Osteocyte (in vitro differentiated cells): ENCODE measurements around the gene KCNQ5. TPM values are rescaled to one million over a fixed set of nuclear protein-coding genes. Genes with fewer than 3 reads are reported as not detected.

Experiments used
- DNase-seq: peaks from one replicate; pipeline ENCODE4 v3.0.0; 2021; ENCODE audit warnings: mixed read lengths; ENCODE audit not compliant: unreplicated experiment; ENCODE audit errors: extremely low spot score
- H3K27ac Mint-ChIP-seq: one replicate; pipeline ENCODE4 v1.8.0; 2021; ENCODE audit warnings: mild to moderate bottlenecking, mixed read lengths; ENCODE audit not compliant: unreplicated experiment
- H3K27me3 Mint-ChIP-seq: one replicate; pipeline ENCODE4 v1.8.0; 2021; ENCODE audit warnings: mixed read lengths; ENCODE audit not compliant: unreplicated experiment
- H3K36me3 Mint-ChIP-seq: one replicate; pipeline ENCODE4 v1.8.0; 2021; ENCODE audit warnings: mixed read lengths; ENCODE audit not compliant: unreplicated experiment
- H3K4me1 Mint-ChIP-seq: one replicate; pipeline ENCODE4 v1.8.0; 2021; ENCODE audit warnings: mixed read lengths; ENCODE audit not compliant: unreplicated experiment
- H3K4me3 Mint-ChIP-seq: one replicate; pipeline ENCODE4 v1.8.0; 2021; ENCODE audit warnings: mild to moderate bottlenecking, moderate library complexity, mixed read lengths; ENCODE audit not compliant: unreplicated experiment
- H3K9me3 Mint-ChIP-seq: one replicate; pipeline ENCODE4 v1.8.0; 2021; ENCODE audit warnings: mixed read lengths; ENCODE audit not compliant: unreplicated experiment
- CTCF ChIP-seq: fragments of 200-600 bp; sonication (generic); IDR thresholded peaks from 2 replicates; pipeline ENCODE4 v1.5.0; 2021; ENCODE audit warnings: antibody characterized with exemption, mild to moderate bottlenecking, moderate library complexity
- total RNA-seq: library from RNA; stranded (reverse); gene quantifications from 2 replicates; pipeline ENCODE4 v1.2.1, GENCODE V29; 2021

The KCNQ5 gene
- total RNA-seq, 1 donor from 2014 or later = 7.2 TPM

- Mint-ChIP-seq H3K4me1 (peaks cover 27% of the 10 kb centered on the region), H3K27ac (no peak overlapping the region), H3K9me3 (peaks cover 15% of the 10 kb centered on the region), H3K27me3 (no peaks in the 10 kb centered on the region), H3K36me3 (no peaks in the 10 kb centered on the region), H3K4me3 (no peak overlapping the region)
- no peak for DNase-seq
- TF ChIP-seq CTCF = no peak
Measured at GRCh38 chr6:72659754-72660153, 37.9 kb downstream of the KCNQ5 start.

GRCh38 chr6:72661411-72661810, 39.5 kb downstream of the KCNQ5 start:
- Mint-ChIP-seq H3K27ac (no peak overlapping the region), H3K4me1 (peaks cover 19% of the 10 kb centered on the region), H3K27me3 (no peaks in the 10 kb centered on the region), H3K4me3 (no peak overlapping the region), H3K9me3 (peaks cover 10% of the 10 kb centered on the region), H3K36me3 (no peaks in the 10 kb centered on the region)
- DNase-seq = no peak
- TF ChIP-seq CTCF = no peak

GRCh38 chr6:72665599-72665998, 43.7 kb downstream of the KCNQ5 start:
- H3K36me3 Mint-ChIP-seq = no peaks in the 10 kb centered on the region
- H3K4me3 Mint-ChIP-seq = no peak overlapping the region
- no peaks in the 10 kb centered on the region for H3K27me3 Mint-ChIP-seq
- peaks cover 12% of the 10 kb centered on the region for H3K4me1 Mint-ChIP-seq
- no peak for TF ChIP-seq CTCF
- peaks cover 8% of the 10 kb centered on the region for H3K9me3 Mint-ChIP-seq
- DNase-seq = no peak
- H3K27ac Mint-ChIP-seq = no peak overlapping the region

- Mint-ChIP-seq H3K27ac (no peak overlapping the region), H3K27me3 (no peaks in the 10 kb centered on the region), H3K4me1 (peaks cover 6% of the 10 kb centered on the region), H3K36me3 (no peaks in the 10 kb centered on the region), H3K9me3 (peaks cover 8% of the 10 kb centered on the region), H3K4me3 (no peak overlapping the region)
- no peak for TF ChIP-seq CTCF
- no peak for DNase-seq
Measured at GRCh38 chr6:72669324-72669723, 47.5 kb downstream of the KCNQ5 start.

GRCh38 chr6:72672906-72673305, 51.0 kb downstream of the KCNQ5 start:
- Mint-ChIP-seq H3K4me3 (no peak overlapping the region), H3K27me3 (no peaks in the 10 kb centered on the region), H3K4me1 (peaks cover 25% of the 10 kb centered on the region), H3K9me3 (no peaks in the 10 kb centered on the region), H3K27ac (no peak overlapping the region), H3K36me3 (no peaks in the 10 kb centered on the region)
- DNase-seq = no peak
- no peak for TF ChIP-seq CTCF
